GM19395 (cell line): ENCODE measurements around the gene PPP4C.

Experiments
- ATAC-seq: cut with Tn5 transposase; IDR thresholded peaks from one replicate; pipeline ENCODE4 v1.9.1; 2021; ENCODE audit warnings: mild to moderate bottlenecking, moderate library complexity; ENCODE audit not compliant: unreplicated experiment

PPP4C gene

GRCh38 chr16:30054959-30055553 lies 20.7 kb upstream of the PPP4C start:
- no peak for ATAC-seq

- no peak for ATAC-seq
These were observed 15.4 kb upstream of the PPP4C start for GRCh38 chr16:30060346-30060745.

- ATAC-seq = no peak
These were observed 14.8 kb upstream of the PPP4C start for GRCh38 chr16:30060836-30061554.

DNA sequence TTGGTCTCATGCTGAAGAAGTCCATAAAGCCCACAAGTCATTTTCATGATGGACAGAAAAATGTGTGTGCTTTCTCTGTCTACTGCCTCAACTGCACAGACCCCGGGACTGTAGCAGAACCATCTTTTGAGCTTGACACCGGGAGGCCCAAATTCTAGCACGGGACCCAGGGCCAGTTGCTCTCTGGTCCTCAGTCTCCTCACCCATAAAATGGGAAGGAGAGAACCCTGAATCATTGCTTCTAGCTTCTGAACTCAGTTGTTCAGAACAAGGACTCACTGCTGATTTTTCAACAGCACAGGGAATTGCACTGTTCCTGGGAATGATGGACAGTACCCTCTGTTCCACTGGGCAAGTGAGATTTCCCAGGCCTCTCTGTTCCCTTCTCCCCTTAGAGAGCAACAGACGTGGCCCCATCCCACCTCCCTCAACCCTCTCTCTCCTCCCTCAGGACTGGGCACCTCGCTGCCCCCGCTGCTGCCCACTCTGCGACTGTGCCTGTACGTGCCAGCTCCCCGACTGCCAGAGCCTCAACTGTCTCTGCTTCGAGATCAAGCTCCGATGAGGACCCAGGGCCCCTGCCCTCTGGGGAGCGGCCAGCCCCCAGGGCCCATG lies 12.4 kb upstream of the PPP4C start:
- no peak for ATAC-seq

GRCh38 chr16:30063893-30064728 lies 11.7 kb upstream of the PPP4C start:
- ATAC-seq = no peak

DNA sequence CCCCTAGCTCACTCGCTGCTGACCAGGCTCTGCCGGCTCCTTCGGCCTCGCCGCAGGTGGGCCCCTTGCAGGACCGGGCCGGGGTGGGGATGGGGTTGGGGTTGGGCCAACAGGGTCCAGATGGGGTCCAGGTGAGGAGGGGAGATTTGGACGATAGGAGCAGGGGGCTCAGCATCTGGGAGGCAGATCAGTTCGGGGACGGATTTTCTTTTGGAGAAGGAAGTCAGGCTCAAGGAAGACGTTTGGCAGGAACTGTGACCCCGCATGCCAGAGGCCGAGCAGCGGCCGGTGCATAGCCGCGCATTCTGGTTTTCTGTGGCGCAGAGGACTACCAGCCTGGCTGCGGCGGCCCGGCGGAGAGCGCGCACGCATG lies 11.1 kb upstream of the PPP4C start:
- ATAC-seq = peak; percentile 3

- ATAC-seq = peak; percentile 71
These were observed 10.5 kb upstream of the PPP4C start, which contains the start of gene ALDOA for GRCh38 chr16:30065102-30065942. Gene ALDOA, plus strand, starts transcription at chr16:30065760. Its CDS starts 1,138 bp downstream, at chr16:30066898.

GRCh38 chr16:30065943-30066760 lies 9.6 kb upstream of the PPP4C start:
- ATAC-seq = peak; percentile 6

GRCh38 chr16:30066761-30067583 lies 8.8 kb upstream of the PPP4C start:
- no peak for ATAC-seq

DNA sequence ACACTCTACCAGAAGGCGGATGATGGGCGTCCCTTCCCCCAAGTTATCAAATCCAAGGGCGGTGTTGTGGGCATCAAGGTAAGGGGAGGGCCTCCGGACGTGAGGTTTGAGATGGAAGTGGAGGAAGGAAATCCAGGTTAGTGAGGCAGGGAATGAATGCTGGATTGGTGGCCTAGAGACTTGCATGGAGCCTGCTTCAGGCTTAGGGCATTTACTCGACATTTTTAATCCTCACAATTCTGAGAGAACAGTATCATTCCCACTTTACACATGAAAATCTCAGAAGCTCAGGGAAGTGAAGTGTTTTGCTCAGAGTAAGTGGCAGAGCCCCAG lies 8.2 kb upstream of the PPP4C start:
- no peak for ATAC-seq

DNA sequence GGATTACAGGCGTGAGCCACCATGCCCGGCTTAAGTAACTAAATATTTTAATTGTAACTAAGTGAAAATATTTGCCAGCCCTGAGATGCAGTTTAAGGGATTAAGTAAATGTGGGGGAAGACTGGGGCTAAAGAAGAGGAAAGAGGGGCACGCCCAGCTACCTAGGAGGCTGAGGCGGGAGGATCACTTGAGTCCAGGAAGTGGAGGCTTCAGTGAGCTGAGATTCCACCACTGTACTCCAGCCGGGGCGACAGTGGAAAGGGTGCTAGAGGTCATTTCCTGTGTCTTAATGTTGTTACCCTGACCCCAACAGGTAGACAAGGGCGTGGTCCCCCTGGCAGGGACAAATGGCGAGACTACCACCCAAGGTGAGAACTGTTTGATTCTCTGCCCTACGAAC lies 7.5 kb upstream of the PPP4C start:
- ATAC-seq = no peak

DNA sequence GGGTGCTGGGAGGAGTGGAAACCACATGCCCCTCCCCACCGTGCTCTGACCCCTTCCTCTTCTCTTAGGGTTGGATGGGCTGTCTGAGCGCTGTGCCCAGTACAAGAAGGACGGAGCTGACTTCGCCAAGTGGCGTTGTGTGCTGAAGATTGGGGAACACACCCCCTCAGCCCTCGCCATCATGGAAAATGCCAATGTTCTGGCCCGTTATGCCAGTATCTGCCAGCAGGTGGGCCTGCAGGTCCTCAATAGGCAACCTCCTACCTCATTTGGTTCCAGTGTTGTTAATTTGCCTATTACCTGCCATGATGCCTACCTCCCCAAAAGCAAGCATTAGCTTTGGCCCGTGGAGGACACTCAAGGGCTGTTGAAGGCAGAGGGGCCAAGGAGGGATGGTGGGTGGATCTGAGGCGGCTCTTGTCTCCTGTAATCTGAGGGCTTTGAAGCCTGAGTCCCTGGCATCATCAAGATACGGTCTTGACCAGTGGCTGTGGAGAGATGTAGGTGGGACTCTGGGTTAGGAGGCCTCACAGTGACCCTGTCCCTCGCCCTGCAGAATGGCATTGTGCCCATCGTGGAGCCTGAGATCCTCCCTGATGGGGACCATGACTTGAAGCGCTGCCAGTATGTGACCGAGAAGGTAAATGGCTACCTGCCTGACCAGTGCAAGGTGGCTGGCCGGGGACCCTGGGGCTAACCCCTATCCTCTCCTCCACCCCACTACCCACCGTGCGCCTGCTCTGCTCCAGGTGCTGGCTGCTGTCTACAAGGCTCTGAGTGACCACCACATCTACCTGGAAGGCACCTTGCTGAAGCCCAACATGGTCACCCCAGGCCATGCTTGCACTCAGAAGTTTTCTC lies 6.8 kb upstream of the PPP4C start:
- no peak for ATAC-seq

- ATAC-seq = no peak
These were observed 6.0 kb upstream of the PPP4C start for GRCh38 chr16:30069611-30070462.

GRCh38 chr16:30070490-30070889 lies 5.3 kb upstream of the PPP4C start:
- ATAC-seq = no peak

GRCh38 chr16:30076276-30076791 lies 540 bp downstream of the PPP4C start:
- ATAC-seq = peak; percentile 29

- no peak for ATAC-seq
These were observed 1.9 kb downstream of the PPP4C start for GRCh38 chr16:30077656-30078055.

DNA sequence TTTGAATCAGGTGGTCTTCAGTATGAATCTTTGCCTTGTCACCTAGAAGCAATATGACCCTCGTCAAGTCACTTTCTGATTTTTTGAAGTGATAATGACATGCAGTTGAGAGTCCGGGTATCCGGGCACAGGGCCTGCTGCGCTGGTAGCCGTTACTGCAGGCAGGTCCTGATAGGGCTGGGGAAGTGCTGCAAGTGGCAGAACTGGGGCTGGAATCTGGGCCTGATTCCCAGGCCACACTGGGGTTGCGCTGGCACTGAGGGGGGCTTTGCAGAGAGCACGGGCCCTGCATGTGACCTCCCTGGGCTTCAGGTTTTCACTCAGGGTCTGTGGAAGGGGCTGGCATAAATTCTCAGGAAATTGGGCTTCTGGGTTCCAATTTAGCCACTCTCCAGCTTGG lies 3.0 kb downstream of the PPP4C start:
- ATAC-seq = no peak
